Dendritic cell treated with granulocyte-macrophage colony-stimulating factor and Interleukin-4, amounts not matched to agents 40 ng/mL and 50 ng/mL, for 4 days (primary cell): ENCODE data around the gene HNRNPH2.

ENCODE experiments used
- H3K27ac Mint-ChIP-seq: one replicate; pipeline ENCODE4 v1.8.0; 2022; ENCODE audit warnings: mild to moderate bottlenecking, mixed read lengths
- H3K27me3 Mint-ChIP-seq: one replicate; pipeline ENCODE4 v1.8.0; 2022; ENCODE audit warnings: mild to moderate bottlenecking, mixed read lengths
- H3K36me3 Mint-ChIP-seq: one replicate; pipeline ENCODE4 v1.8.0; 2022; ENCODE audit warnings: low read depth, mixed read lengths
- H3K4me1 Mint-ChIP-seq: one replicate; pipeline ENCODE4 v1.8.0; 2022; ENCODE audit warnings: low read depth, mixed read lengths
- H3K4me3 Mint-ChIP-seq: one replicate; pipeline ENCODE4 v1.8.0; 2022; ENCODE audit warnings: mild to moderate bottlenecking, moderate library complexity, mixed read lengths
- H3K9me3 Mint-ChIP-seq: one replicate; pipeline ENCODE4 v1.8.0; 2022; ENCODE audit warnings: mixed read lengths
- intact Hi-C: fragments of 100-400 bp; cut with micrococcal nuclease; formaldehyde crosslinking; loops from one replicate; pipeline ENCODE4 v1.15.0; 2022

HNRNPH2 gene

DNA sequence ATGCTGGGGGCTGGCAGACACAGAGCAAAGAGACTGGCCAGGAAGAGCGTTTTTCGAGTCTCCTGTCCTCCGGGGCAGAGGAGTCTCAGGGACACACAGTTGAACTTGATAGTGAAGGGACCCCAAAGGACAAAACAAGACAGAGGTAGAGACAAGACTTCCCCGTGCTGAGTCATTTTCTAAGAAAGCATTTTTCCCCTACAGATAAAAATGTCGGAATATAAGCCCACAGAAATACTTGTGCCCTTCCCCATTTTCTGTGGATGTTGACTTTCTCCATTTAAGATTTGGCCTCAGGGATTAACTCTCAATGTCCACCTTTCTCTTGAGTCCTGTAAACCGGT lies 21.5 kb upstream of the HNRNPH2 start:
- Mint-ChIP-seq H3K4me3 (peak overlapping the region; percentile 96), H3K36me3 (peaks cover 32% of the 10 kb centered on the region), H3K9me3 (no peaks in the 10 kb centered on the region), H3K4me1 (peaks cover 28% of the 10 kb centered on the region), H3K27ac (peak overlapping the region; percentile 96), H3K27me3 (no peaks in the 10 kb centered on the region)
- intact Hi-C loops, result no loop called here

DNA sequence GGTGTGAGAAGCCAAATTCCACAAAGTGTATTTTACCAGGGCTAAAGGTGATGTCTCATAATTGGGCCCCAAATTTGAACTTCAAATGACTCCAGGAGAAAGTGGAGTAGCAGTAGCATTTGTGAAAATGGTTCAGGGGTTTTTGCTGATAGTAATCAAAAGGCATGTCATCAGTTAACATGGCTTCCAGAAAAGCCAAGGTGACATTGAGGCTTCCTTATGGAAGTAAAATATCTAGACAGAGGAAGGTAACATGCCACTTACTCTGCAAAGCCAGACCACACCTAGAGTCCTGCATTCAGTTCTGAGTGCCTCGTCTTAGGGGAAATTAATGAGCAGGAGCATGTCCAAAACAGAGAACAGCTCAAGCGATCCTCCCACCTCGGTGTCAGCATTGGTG lies 19.4 kb upstream of the HNRNPH2 start:
- Mint-ChIP-seq H3K9me3 (no peaks in the 10 kb centered on the region), H3K27me3 (no peaks in the 10 kb centered on the region), H3K4me1 (peaks cover 37% of the 10 kb centered on the region), H3K4me3 (no peak overlapping the region), H3K36me3 (peaks cover 45% of the 10 kb centered on the region), H3K27ac (no peak overlapping the region)
- intact Hi-C loops, result no loop called here

DNA sequence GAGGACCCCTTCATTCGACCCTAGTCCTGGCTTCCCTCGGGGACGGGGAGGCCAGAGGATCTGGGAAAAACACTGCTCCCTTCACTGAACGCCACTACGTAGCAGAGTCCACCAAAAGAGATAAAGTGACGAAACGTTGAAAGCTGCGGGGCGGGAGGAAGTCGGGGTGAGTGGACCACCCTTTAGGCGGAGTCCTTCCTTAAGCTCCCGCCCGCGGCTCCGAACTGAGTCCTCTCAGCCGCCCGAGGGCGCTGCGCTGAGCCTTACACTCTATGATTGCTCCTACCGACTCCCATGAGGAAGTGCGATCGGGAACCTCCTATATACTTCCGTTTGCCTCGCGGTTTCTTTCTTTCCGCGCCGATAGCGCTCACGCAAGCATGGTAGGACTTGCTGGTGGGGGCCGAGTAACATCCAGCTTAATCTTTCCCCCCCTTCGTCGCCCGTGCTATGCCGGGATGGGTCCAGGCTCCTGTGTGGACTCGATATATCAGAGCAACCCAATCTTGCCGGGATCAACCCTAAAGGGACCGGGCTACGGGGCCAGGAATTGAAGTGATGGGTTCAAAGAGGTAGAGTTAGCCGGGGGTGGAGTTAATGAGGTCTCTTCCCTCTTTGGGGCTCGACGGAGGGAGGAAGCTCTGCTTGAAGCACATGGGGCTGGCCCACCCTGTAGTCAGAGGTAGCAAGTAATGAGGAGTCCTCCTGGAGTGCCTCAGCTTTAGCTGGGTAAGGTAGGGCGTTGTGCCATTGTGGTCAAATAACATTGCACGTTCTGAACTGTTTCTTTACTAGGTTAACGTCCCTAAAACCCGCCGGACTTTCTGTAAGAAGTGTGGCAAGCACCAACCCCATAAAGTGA lies 17.1 kb upstream of the HNRNPH2 start, which contains the start of gene RPL36A:
RPL36A (plus strand) TSS at position 348 of the 862 bp plus-strand sequence; CDS start at position 381, 33 bp downstream.
- H3K27ac Mint-ChIP-seq, result peak within 1 kb of the TSS; percentile 92
- no peaks in the 10 kb centered on the region for H3K27me3 Mint-ChIP-seq
- peak within 1 kb of the TSS; percentile 91 for H3K4me3 Mint-ChIP-seq
- peaks cover 28% of the 10 kb centered on the region for H3K4me1 Mint-ChIP-seq
- H3K36me3 Mint-ChIP-seq, result peaks cover 53% of the 10 kb centered on the region
- intact Hi-C loops, result loop anchor here (2.0 kb wide), 2 partner anchors 16 to 42 kb away; partner anchors contain the start of genes GLA and TIMM8A
- H3K9me3 Mint-ChIP-seq, result no peaks in the 10 kb centered on the region

DNA sequence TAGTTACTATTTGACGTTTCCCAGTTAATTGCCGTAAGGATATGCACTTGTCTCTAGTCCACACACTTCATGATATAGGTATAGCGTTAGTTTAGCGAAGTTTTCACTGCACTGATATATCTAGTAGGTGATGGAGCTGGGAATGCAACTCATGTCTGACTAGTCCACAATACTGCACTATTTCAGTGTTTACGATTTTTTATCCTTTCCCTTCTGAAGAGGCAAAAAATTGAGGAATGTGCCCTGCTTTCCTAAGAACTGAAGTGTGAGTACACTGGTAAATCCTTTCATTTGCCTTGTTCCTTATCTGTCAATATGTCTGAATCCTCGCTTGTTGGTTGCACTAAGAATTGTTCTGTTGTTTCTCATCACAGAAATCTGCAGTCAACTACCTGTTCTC lies 16.2 kb upstream of the HNRNPH2 start:
- Mint-ChIP-seq H3K9me3 (no peaks in the 10 kb centered on the region), H3K4me3 (peak overlapping the region; percentile 91), H3K36me3 (peaks cover 56% of the 10 kb centered on the region), H3K27me3 (no peaks in the 10 kb centered on the region), H3K4me1 (peaks cover 19% of the 10 kb centered on the region), H3K27ac (peak overlapping the region; percentile 92)
- intact Hi-C loops, result loop anchor here (2.0 kb wide), 2 partner anchors 15 to 43 kb away; partner anchors contain the start of genes GLA and TIMM8A

DNA sequence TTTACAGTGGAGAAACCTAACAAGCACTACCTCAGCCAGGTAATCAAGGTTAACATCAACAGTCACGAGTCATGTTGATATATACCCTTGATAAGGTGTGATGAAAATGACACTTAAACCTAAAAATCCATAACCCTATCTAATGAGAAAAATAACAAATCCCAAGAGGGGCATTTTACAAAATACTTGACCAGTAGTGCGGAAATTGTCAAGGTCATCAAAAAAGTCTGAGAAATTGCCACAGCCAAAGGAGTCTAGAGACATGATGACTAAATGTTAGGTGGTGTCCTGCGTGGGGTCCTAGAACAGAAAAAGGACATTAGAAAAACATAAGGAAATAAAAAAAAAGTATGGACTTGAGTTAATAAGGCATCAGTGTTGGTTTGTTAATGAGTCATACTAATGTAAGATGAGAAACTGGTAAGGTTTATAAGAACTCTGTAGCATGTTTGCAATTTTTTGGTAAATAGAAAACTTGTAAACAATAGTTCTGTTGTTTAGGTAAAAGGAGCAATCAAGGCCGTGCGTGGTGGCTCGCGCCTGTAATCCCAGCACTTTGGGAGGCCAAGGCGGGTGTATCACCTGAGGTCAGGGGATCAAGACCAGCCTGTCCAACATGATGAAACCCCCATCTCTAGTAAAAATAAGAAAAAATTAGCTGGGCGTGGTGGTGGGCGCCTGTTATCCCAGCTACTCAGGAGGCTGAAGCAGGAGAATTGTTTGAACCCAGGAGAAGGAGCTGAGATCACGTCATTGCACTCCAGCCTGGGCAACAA lies 14.3 kb upstream of the HNRNPH2 start:
- Mint-ChIP-seq H3K4me1 (peaks cover 18% of the 10 kb centered on the region), H3K4me3 (no peak overlapping the region), H3K27ac (no peak overlapping the region), H3K36me3 (peaks cover 71% of the 10 kb centered on the region), H3K9me3 (no peaks in the 10 kb centered on the region), H3K27me3 (no peaks in the 10 kb centered on the region)
- intact Hi-C loops, result no loop called here

DNA sequence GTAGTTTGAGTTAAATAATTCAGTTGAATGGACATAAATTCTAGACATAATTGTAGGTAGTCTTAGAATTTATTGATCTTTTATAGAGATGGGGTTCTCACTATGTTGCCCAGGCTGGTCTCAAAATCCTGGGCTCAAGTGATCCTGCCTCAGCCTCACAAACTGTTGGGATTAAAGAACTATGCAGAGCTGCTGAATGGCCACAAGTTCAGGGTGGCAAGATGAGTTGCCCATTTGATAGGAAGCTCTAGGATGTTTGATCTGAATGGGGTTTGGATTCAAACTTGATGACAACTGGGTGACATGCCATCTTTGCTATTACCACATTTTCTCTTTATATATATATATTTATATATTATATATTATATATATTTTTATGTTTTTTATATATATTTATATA lies 13.7 kb upstream of the HNRNPH2 start:
- Mint-ChIP-seq H3K4me1 (peaks cover 18% of the 10 kb centered on the region), H3K9me3 (no peaks in the 10 kb centered on the region), H3K36me3 (peaks cover 74% of the 10 kb centered on the region), H3K27me3 (no peaks in the 10 kb centered on the region), H3K27ac (no peak overlapping the region), H3K4me3 (no peak overlapping the region)
- intact Hi-C loops, result no loop called here

DNA sequence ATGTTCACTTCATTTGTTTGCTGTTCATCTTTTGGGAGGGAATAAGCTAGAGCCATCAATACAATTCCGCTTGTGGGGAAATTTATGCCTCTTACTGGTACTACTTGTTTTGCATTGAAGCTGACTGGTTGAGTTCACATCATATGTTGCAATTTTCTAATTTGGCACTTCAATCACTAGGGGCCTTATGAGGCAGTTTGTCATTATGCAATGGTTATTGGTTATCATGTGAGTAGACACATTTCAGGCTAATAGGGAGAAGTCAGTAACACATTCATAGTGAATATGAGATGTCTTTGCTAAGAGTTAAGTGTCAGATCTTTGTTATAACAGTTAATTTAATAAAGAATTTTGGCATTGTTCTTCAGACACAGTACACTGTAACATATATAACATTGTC lies 12.2 kb upstream of the HNRNPH2 start:
- H3K27ac Mint-ChIP-seq, result no peak overlapping the region
- H3K4me1 Mint-ChIP-seq, result peaks cover 18% of the 10 kb centered on the region
- H3K36me3 Mint-ChIP-seq, result peaks cover 87% of the 10 kb centered on the region
- no peaks in the 10 kb centered on the region for H3K9me3 Mint-ChIP-seq
- no peaks in the 10 kb centered on the region for H3K27me3 Mint-ChIP-seq
- intact Hi-C loops, result no loop called here
- no peak overlapping the region for H3K4me3 Mint-ChIP-seq

DNA sequence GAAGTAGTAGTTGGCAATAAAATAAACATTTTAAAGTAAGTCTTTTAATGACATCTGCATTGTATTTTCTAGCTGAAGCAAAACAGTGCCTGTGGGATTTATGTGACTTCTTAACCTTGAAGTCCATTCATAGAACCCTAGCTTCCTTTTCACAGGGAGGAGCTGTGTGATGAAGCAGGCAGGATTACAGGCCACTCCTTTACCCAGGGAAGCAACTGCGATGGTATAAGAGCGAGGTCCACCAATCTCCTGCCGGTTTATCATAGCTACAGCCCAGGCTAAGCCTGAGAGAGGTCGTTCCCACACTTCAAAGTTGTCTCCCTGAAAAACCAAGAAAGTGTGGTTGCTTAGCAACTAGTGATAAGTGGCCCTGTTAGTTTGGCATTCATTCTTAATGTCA lies 10.2 kb upstream of the HNRNPH2 start:
- intact Hi-C loops, result no loop called here
- H3K36me3 Mint-ChIP-seq, result peaks cover 87% of the 10 kb centered on the region
- no peaks in the 10 kb centered on the region for H3K27me3 Mint-ChIP-seq
- no peak overlapping the region for H3K4me3 Mint-ChIP-seq
- H3K27ac Mint-ChIP-seq, result no peak overlapping the region
- no peaks in the 10 kb centered on the region for H3K9me3 Mint-ChIP-seq
- peaks cover 18% of the 10 kb centered on the region for H3K4me1 Mint-ChIP-seq

DNA sequence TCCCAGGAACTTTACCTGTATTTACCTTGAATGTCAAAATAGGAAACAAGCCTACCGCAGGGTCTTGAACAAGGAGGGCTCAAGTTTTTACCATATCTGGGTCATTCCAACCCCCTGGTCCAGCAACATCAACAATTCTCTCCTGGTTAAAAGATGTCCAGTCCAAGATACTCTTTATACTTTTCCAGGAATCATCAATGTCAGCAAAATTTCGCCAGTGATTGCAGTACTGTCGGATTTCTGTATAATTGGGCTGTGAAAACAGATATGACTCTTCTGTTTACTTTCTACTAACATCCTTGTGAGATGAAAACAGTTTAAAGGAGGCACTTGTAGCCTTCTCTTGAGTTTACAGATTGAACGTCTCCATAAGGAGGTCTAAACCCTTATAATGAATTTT lies 9.3 kb upstream of the HNRNPH2 start:
- Mint-ChIP-seq H3K9me3 (no peaks in the 10 kb centered on the region), H3K36me3 (peaks cover 82% of the 10 kb centered on the region), H3K27ac (no peak overlapping the region), H3K27me3 (no peaks in the 10 kb centered on the region), H3K4me3 (no peak overlapping the region), H3K4me1 (peaks cover 10% of the 10 kb centered on the region)
- intact Hi-C loops, result no loop called here

DNA sequence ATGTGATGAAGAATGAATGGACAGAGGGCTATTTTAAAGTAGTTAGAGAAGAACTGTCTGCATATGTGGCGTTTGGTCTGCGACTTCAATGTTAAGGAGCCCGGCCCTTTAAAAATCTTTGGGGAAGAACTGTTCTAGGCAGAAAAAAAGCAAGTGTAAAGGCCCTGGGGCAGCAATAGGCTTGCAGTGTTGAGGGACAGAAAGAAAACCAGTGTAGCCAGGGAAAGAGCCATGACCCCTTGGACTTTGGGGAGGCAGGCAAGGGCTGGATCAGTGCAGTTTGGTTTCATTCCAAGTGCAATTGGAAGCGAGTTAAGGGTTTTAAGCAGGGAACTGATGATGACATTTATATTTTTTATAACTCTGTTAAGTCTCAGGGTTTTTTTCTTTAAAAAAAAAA lies 8.2 kb upstream of the HNRNPH2 start:
- intact Hi-C loops, result no loop called here
- no peaks in the 10 kb centered on the region for H3K9me3 Mint-ChIP-seq
- H3K36me3 Mint-ChIP-seq, result peaks cover 77% of the 10 kb centered on the region
- no peaks in the 10 kb centered on the region for H3K27me3 Mint-ChIP-seq
- no peak overlapping the region for H3K27ac Mint-ChIP-seq
- H3K4me3 Mint-ChIP-seq, result no peak overlapping the region
- H3K4me1 Mint-ChIP-seq, result peaks cover 9% of the 10 kb centered on the region

DNA sequence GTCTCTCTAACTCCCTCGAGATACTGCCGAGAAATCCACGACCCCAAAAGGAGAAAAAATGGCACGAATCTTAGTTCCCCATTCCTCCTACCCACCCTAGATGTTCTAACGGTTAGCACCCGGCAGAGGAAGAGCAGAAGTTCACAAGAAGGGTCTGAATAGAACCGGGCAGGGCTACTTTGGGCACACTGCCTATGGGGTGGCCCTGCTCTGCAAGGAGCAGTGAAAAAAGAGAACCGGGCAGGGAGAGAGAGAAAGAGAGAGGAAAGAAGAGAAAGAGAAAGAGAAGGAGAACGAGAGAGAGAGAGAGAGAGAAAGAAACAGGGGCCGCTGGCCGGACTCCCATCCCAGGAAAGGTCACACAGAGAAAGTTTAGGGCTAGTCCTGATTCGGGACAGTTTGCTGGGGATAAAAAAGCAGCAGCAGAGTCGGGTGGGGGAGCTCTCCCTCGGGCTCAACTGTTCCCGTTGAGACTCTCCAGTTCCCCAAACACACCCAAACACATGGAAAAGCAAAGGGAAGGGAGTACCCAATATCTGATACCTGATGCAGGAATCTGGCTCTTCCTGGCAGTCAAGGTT lies 765 bp upstream of the HNRNPH2 start:
- peaks cover 20% of the 10 kb centered on the region for H3K4me1 Mint-ChIP-seq
- peak overlapping the region; percentile 97 for H3K27ac Mint-ChIP-seq
- peak overlapping the region; percentile 94 for H3K4me3 Mint-ChIP-seq
- intact Hi-C loops, result loop anchor here (2.0 kb wide), 1 partner anchor 16 kb away; the partner anchor contains the start of gene RPL36A
- peaks cover 36% of the 10 kb centered on the region for H3K36me3 Mint-ChIP-seq
- no peaks in the 10 kb centered on the region for H3K9me3 Mint-ChIP-seq
- H3K27me3 Mint-ChIP-seq, result no peaks in the 10 kb centered on the region

DNA sequence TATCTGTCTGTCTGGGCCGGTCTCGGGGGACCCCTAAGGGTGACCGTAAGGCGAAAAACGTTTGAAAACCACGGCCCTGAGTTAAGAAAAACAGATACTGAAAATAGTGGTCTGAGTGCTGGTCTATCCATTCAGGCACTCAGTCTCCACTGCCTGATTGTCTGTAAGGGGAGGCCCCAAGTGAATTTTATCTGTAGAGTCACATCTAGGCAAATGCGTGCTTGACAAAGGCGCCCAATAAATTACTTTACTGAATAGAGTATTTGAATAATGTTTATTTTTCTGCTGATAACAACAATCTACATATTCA lies 465 bp downstream of the HNRNPH2 start:
- Mint-ChIP-seq H3K9me3 (no peaks in the 10 kb centered on the region), H3K4me1 (peaks cover 25% of the 10 kb centered on the region), H3K27me3 (no peaks in the 10 kb centered on the region), H3K4me3 (peak overlapping the region; percentile 94), H3K27ac (peak overlapping the region; percentile 97), H3K36me3 (peaks cover 41% of the 10 kb centered on the region)
- intact Hi-C loops, result no loop called here

DNA sequence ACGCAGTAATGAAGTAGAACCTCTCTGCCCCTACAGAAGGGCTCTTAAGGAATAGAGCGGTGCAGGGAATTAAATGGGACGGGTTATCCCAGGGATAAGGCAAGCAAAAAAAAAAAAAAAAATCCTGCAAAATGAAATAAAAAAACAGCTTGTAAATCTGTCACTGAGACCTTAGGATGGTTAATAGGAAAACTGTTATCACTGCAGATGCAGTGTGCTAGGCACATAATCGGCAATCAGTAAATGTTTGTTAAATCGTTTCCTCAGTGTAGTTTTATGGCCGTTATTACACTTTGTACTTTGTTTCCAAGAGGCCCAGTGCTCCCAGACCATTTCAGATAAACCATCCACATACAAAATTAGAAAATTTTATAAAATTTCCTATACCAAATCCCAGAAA lies 1.0 kb downstream of the HNRNPH2 start:
- Mint-ChIP-seq H3K36me3 (peaks cover 37% of the 10 kb centered on the region), H3K4me1 (peaks cover 25% of the 10 kb centered on the region), H3K27me3 (no peaks in the 10 kb centered on the region), H3K9me3 (no peaks in the 10 kb centered on the region), H3K4me3 (peak overlapping the region; percentile 74), H3K27ac (peak overlapping the region; percentile 97)
- intact Hi-C loops, result no loop called here

DNA sequence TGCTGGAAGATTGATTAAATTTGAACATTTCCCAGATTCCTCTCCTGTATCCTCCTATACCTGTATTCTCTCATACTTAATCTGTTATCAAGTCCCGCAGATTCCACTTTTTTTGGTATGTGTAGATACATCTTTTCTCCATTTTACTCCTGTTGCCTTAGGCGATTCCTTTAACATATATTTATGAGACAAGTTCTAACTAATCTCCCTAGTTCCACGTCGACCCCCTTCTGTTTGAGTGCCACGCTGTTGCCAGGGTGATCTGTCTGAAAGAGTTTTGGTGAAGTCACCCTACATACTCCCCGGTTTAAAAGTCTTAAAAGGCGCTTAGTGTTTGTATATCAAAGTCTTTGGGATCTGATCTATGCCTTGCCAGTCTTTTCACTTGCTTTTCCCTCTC lies 2.4 kb downstream of the HNRNPH2 start:
- peak overlapping the region; percentile 57 for H3K4me3 Mint-ChIP-seq
- intact Hi-C loops, result no loop called here
- H3K9me3 Mint-ChIP-seq, result no peaks in the 10 kb centered on the region
- H3K27ac Mint-ChIP-seq, result no peak overlapping the region
- H3K36me3 Mint-ChIP-seq, result peaks cover 36% of the 10 kb centered on the region
- no peaks in the 10 kb centered on the region for H3K27me3 Mint-ChIP-seq
- peaks cover 33% of the 10 kb centered on the region for H3K4me1 Mint-ChIP-seq
